HG03439 (cell line): ENCODE results near the gene TMEM132E.

ENCODE experiments used
- ATAC-seq: cut with Tn5 transposase; IDR thresholded peaks from one replicate; pipeline ENCODE4 v1.9.1; 2021; ENCODE audit warnings: mild to moderate bottlenecking, moderate library complexity; ENCODE audit not compliant: unreplicated experiment

TMEM132E gene

DNA sequence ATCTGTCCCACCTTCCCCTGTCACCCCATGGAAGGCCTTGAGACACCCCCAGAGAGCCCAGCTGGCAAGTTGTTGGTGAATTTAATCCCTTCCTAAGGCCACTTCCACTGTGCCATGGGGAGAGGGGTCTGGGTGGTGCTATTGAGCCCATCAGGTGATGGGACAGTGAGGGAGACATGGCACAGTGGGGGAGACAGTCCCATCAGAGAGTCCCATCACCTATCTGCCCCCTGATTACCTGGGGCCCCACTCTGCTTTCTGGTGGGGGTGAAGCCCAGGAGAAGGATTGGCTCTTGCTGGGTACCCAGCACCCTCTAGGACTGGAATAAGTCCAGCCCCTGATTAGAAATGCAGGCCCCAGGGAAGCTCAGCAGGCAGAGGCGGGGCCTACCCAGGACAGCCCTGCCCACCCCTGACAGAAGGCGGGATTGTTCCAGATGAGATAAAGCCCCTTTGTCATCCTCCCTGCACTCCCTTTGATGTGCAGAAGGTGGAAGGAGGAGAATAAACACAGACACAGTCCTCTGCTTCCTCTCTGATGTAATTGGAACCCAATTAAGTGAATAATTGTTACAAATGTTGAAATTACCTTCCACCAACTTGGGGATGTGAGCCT, 18.9 kb downstream of the TMEM132E start:
- no peak for ATAC-seq

DNA sequence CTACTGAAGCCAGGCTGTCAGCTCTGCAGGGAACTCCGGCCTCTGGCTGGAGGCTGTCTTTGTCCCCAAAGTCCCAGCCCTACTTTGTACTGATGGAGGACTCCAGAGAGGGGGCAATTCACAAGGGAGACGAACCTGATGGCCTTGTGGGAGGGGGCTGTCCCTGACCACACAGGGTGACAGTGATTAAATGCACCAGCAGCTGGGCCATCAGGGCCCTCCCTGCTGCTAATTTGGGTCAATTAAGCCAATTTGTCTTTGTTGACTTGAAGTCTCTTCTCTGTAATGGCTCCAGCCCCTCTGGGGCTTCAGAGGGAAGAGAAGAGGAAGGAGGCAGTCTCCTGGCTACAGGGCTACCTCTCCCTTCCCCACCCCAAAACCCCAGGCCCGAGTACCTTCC, 22.0 kb downstream of the TMEM132E start:
- no peak for ATAC-seq

GRCh38 chr17:34603974-34604373, 24.6 kb downstream of the TMEM132E start:
- ATAC-seq: no peak

DNA sequence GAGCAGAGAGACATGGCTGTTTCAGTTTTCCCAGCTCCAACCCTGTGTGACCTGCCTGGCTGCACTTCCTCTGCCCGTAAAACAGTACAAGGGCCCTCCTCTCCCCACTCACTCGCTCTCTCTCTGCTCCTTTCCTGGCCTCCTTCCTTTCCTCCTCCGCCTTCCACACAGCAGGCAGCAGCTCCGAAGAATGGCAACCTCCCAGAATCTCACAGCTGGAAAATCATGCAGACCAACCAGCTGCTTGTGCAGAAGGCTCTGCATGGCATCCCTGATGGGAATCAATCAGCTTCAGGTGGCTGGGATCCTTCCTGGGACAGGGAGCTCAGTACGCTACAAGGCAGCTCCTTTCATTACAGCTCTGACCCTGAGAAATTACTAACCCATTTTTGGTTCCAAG, 27.4 kb downstream of the TMEM132E start:
- ATAC-seq: no peak

- ATAC-seq: no peak
Observed at GRCh38 chr17:34607917-34608316, 28.5 kb downstream of the TMEM132E start.

DNA sequence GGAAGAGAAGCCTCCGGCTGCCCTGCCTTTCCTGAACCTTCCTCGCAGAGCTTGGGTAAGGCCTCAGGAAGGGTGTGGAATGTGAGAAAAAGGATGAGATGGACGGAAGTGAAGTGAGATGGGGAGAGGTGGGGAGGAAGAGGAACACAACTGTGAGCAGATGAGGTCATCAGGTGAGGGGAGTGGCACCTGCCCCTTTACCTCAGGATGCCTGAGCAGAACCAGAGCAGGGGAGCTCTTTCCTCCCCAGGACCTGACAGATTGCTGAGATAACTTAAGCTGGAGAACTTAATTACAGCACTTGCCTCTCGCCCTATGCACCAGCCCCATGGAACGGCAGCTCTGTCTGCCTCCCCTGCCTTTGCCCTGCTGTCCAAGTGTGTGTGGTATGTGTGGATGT, 29.8 kb downstream of the TMEM132E start:
- ATAC-seq: no peak

- ATAC-seq: no peak
Observed at GRCh38 chr17:34610039-34610438, 30.7 kb downstream of the TMEM132E start.

- ATAC-seq: no peak
Observed at GRCh38 chr17:34610506-34610905, 31.1 kb downstream of the TMEM132E start.

GRCh38 chr17:34613064-34614019, 34.0 kb downstream of the TMEM132E start:
- ATAC-seq: no peak

DNA sequence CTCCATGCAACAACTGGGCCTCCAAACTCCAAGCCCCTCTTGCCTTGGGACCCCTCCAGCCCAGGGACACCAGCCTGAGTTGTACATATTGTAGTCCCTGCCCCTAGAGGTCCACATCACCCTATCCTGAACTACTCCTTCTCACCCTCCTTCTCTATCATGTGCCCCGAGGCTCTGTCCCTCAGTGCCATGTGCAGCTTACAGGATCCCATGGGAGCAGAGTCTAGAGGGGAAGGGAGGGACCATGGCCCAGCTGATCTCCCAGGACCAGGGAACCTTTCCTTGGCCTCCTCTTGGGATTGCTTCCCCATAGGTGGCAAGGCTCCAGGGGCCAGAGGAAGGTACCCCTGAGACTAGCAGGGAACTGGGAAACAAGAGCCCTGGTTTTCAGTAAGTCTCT, 35.3 kb downstream of the TMEM132E start:
- ATAC-seq: no peak

DNA sequence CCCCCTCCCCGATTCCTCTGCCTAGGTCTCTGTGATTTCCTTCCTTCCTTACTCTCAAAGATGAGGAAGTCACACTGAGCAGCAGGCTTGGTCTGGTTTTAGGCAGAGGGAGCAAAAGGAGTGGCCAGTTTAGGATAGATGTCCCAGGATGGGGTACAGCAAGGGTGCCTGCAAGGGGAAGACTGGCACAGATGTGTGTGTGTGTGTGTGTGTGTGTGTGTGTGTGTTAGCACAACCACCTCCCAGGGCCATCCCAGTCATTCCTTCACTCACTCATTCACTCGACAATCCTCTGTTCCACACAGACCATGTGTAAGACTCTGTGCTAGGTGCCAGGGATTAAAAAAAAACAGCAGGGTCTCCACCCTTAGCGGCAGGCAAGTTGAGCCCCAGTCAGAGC, 35.9 kb downstream of the TMEM132E start:
- no peak for ATAC-seq

- no peak for ATAC-seq
Observed at GRCh38 chr17:34616148-34616547, 36.8 kb downstream of the TMEM132E start.

GRCh38 chr17:34617398-34617797, 38.0 kb downstream of the TMEM132E start:
- no peak for ATAC-seq

GRCh38 chr17:34619687-34620217, 40.4 kb downstream of the TMEM132E start:
- ATAC-seq: no peak

- no peak for ATAC-seq
Observed at GRCh38 chr17:34620458-34620857, 41.1 kb downstream of the TMEM132E start.

DNA sequence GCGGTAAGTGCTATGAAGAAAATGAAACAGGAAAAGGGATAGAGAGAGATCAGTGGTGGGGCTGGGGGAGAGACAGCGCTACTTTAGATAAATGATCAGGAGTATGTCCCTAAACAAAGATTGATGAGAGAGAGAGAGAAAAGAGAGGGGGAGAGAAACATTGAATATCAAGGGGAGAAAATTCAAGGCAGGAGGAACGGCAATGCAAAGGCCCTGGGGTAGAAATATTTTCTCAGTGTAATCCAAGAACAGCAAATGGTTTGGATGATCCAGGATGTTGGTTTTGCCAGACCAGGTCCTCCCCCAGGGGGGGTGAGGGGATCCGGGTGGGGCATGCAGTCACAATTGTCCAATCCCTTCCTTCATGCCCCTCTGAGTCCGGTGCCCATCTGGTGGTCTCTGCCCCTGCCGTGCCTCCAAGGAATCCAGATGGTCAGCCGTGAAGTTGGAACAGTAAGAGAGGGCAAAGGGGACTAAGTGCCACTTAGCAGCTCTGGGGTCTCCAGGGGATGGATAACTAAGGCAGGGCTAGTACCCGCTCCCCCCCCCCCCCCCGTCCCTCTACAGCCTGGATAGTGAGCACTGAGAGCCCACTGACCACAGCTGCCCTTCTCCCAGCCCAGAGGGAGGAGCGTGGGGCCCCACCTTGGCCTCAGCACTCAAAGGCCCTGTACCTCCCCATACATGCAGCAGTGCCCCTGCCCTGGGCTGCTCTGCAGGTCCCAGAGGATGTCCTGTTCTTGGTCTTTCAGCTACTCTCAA, 43.7 kb downstream of the TMEM132E start:
- ATAC-seq: no peak

DNA sequence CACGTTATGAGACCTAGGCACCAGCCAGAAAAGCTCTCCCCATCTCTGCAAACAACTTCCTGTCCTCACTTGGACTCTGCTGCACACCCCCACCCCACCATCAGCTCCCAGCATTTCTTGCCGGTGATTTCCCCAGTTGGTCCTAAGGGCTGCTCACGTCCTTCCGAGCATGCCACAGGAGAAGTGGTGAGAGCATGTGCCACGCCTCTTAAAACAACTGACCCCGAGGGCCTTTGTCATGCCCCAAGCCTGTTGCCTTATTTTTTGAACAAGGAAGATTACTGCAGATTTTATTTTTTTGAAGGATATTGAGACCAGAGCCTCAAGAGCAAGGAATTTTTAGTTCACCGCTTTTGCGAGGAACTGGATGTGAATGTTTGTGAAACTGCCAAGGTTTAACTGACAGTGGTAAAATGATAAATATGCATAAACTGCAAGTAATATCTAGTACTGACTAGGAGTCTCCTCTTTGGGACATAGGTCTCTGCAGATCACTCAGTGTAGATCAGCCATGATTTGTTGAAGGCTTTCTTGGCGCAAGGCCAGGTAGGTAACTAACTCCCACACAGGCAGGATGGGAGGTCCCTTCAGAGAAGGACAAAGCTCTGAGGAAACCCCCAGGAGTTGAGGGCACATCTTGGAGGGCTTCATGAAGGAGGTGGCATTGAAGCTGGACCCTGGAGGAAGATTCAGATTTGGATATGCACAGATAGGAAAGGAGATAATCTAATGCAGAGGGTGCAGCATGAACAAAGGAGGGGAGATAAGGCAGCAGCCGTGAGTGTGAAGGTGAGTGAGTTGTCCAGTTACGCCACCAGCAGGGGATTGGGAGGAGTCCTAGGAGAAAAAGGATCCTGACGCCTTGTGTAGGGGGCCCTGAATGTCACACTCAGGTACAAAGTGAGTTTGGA, 44.7 kb downstream of the TMEM132E start:
- no peak for ATAC-seq

DNA sequence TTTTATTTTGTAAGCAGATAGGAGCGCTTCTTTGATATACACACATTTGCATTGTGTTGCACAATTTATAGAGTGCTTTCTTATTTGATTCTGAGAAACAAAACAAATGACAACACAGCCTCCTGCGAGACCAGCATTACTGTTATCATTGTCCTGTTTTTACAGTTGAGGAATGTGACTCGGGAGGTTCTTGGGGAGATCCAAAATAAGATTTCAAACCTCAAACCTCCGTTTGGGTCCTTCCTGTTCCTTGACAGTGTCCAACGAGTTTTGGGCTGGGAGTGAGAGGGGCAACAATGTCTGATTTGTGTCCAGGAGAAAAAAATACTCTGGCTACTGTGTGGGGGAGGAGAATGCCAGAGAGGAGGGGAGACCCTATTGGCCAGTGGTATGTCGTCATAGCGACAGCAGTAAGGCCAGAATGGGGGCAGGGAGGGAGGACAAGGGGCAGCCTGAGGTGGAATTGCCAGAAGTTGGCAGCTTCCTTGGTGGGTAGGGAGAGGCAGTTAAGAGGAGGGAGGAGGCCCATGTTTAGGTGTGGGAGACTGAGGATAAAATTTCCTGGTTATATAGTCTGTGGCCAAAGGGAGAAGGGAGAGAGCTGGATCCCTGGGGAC, 45.5 kb downstream of the TMEM132E start:
- ATAC-seq: no peak

DNA sequence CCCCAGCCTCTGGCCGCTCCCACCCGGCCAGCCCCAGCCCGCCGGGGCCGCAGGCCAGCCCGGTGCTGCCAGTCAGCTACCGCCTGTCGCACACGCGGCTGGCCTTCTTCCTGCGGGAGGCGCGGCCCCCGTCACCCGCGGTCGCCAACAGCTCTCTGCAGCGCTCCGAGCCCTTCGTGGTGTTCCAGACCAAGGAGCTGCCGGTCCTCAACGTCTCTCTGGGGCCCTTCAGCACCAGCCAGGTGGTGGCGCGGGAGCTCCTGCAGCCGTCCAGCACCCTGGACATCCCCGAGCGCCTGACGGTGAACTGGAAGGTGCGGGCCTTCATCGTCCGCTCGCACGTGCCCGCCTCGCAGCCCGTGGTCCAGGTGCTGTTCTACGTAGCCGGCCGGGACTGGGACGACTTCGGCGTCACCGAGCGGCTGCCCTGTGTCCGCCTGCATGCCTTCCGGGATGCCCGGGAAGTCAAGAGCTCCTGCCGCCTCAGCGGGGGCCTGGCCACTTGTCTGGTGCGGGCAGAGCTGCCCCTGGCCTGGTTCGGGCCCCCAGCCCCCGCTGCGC, 46.8 kb downstream of the TMEM132E start:
- no peak for ATAC-seq

GRCh38 chr17:34628879-34629278, 49.5 kb downstream of the TMEM132E start:
- ATAC-seq: no peak
